CD4-positive, alpha-beta T cell (primary cell): ENCODE results near the gene TCFL5. TPM values are rescaled to one million over a fixed set of nuclear protein-coding genes. Genes with fewer than 3 reads are reported as not detected.

Source experiments
- ATAC-seq: fragments of 200-7000 bp; cut with Tn5 transposase; one replicate; pipeline ENCODE4 v1.10.0; 2022; ENCODE audit warnings: mild to moderate bottlenecking; ENCODE audit not compliant: poor library complexity
- CTCF ChIA-PET: fragments of 350-600 bp; sonication (Branson Sonifier 250); formaldehyde crosslinking; loops from one replicate; lab custom pipeline; 2021; ENCODE audit warnings: antibody characterized with exemption, inconsistent platforms; lab: Charles Lee
- POLR2A ChIA-PET: fragments of 350-600 bp; sonication (Branson Sonifier 250); formaldehyde crosslinking; loops from one replicate; lab custom pipeline; 2021; ENCODE audit warnings: antibody characterized with exemption, inconsistent platforms; lab: Charles Lee
- DNase-seq, 14 experiments: peaks; one replicate each; pipeline ENCODE4 v3.0.0-alpha.2; 2013 to 2020; ENCODE audit warnings: mixed read lengths in 2 of 14
- H3K27ac ChIP-seq, 2 donors: one replicate each; pipeline versions ENCODE4 v1.5.1 to v1.7.0; 2013; ENCODE audit warnings: low read length in 2 of 2, low read depth in 1 of 2, mild to moderate bottlenecking in 1 of 2
- H3K27me3 ChIP-seq, 2 experiments: 1 replicate in 1 of 2; 2 replicates in 1 of 2; pipeline versions ENCODE4 v1.6.1 to v1.7.0; 2013; ENCODE audit warnings: low read length in 2 of 2, control low read depth in 1 of 2, mild to moderate bottlenecking in 1 of 2, moderate library complexity in 1 of 2; ENCODE audit not compliant: insufficient read depth in 2 of 2, control insufficient read depth in 1 of 2
- H3K36me3 ChIP-seq: one replicate; pipeline ENCODE4 v1.6.1; 2013; ENCODE audit warnings: low read length, control low read depth; ENCODE audit not compliant: insufficient read depth
- H3K4me1 ChIP-seq: one replicate; pipeline ENCODE4 v1.6.1; 2013; ENCODE audit warnings: low read length, control low read depth; ENCODE audit not compliant: insufficient read depth
- H3K4me3 ChIP-seq: one replicate; pipeline ENCODE4 v1.5.1; 2013; ENCODE audit warnings: mild to moderate bottlenecking, low read length, moderate library complexity
- H3K9me3 ChIP-seq, 2 experiments: 1 replicate in 1 of 2; 2 replicates in 1 of 2; pipeline versions ENCODE4 v1.6.1 to v1.7.0; 2013; ENCODE audit warnings: low read length in 2 of 2, mild to moderate bottlenecking in 2 of 2, control low read depth in 1 of 2, moderate library complexity in 1 of 2; ENCODE audit not compliant: control insufficient read depth in 1 of 2, insufficient read depth in 1 of 2
- H3K27ac Mint-ChIP-seq: one replicate; pipeline ENCODE4 v1.8.0; 2020; ENCODE audit warnings: mixed read lengths
- H3K27me3 Mint-ChIP-seq: one replicate; pipeline ENCODE4 v1.8.0; 2021; ENCODE audit warnings: mixed read lengths
- H3K36me3 Mint-ChIP-seq: one replicate; pipeline ENCODE4 v1.8.0; 2021; ENCODE audit warnings: low read depth, mixed read lengths
- H3K4me1 Mint-ChIP-seq: one replicate; pipeline ENCODE4 v1.8.0; 2021; ENCODE audit warnings: low read depth, mixed read lengths
- H3K4me3 Mint-ChIP-seq: one replicate; pipeline ENCODE4 v1.8.0; 2020; ENCODE audit warnings: mild to moderate bottlenecking, mixed read lengths
- H3K9me3 Mint-ChIP-seq: one replicate; pipeline ENCODE4 v1.8.0; 2020; ENCODE audit warnings: mixed read lengths
- intact Hi-C, 2 experiments: fragments of 100-400 bp; cut with DNase I in 1 of 2; cut with micrococcal nuclease in 1 of 2; formaldehyde crosslinking; loops; one replicate each; pipeline versions ENCODE4 v1.15.1 to v1.9.0; 2023 to 2025; cut with DNase I, micrococcal nuclease
- total RNA-seq, 174 experiments: library from RNA in 2 of 174; stranded (reverse) in 2 of 174; gene quantifications; one replicate each; pipeline ENCODE4 v1.2.3 and lab custom pipeline; 2021 to 2026
- TF ChIP-seq, protein P1 (sequence below): fragments of 200-600 bp; IDR thresholded peaks from one replicate; pipeline ENCODE4 v1.8.0; 2022; ENCODE audit warnings: antibody characterized with exemption, mild to moderate bottlenecking

Gene TCFL5
- total RNA-seq, 2 experiments from 2014 or later: 5.9 to 6.3 TPM

DNA sequence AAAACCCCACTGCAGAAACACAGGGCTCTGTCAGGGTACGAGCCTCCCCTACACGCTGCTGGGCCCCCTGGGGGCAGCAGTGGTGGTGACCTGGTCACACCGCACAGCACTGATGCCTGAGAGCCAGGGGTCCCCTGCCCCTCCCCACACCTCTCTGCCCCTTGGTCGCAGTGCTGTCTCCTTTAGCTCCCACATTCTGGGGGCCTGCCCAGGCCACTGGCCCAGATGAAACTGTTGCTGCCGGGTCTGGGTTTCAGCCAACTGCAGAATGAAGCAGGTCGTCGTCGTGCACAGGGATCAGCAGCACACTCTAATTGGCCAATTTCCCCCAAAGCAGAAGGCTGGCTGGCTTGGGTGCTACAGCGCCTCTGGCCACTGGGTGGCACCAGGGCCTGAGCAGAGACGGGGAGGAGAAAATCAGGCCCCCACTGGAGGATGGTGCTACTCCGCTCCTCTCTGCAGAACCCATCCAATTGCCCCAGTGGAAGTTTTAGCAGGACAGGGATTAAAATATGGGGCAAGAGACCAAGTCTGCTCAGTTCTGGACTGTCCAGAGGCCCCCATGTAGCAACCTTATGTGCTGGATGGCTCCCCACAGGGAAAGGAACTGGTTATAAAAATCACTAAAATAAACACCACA, 38.5 kb upstream of the TCFL5 start:
- Mint-ChIP-seq H3K27ac (peak overlapping the region; percentile 92), H3K9me3 (no peaks in the 10 kb centered on the region), H3K27me3 (no peaks in the 10 kb centered on the region), H3K36me3 (peaks cover 77% of the 10 kb centered on the region), H3K4me1 (peaks cover 40% of the 10 kb centered on the region), H3K4me3 (peak overlapping the region; percentile 71)
- Histone ChIP-seq H3K27ac (peak overlapping the region; percentile 8 to 47), H3K27me3 (no peaks in the 10 kb centered on the region), H3K4me3 (no peak overlapping the region), H3K9me3 (no peaks in the 10 kb centered on the region), H3K36me3 (peaks cover 53% of the 10 kb centered on the region), H3K4me1 (peaks cover 29% of the 10 kb centered on the region)
- CTCF ChIA-PET: interaction anchor here (0.9 to 4.8 kb wide), 10 partner anchors 8 to 109 kb away, joined by 3 to 38 read pairs (median 6); partner anchors contain the start of gene DIDO1
- POLR2A ChIA-PET: interaction anchor here (1.0 to 3.4 kb wide), 9 partner anchors 10 to 109 kb away, joined by 3 to 14 read pairs (median 3); no protein-coding TSS in a partner anchor
- DNase-seq (peak; percentile 63 to 89 (median 76)), ATAC-seq (peak; percentile 89)
- intact Hi-C loops: loop anchor here (1.0 to 5.0 kb wide), 4 partner anchors 18 to 109 kb away; partner anchors contain the start of gene GID8 (in 2 of the 2)
- TF ChIP-seq, protein P1, sequence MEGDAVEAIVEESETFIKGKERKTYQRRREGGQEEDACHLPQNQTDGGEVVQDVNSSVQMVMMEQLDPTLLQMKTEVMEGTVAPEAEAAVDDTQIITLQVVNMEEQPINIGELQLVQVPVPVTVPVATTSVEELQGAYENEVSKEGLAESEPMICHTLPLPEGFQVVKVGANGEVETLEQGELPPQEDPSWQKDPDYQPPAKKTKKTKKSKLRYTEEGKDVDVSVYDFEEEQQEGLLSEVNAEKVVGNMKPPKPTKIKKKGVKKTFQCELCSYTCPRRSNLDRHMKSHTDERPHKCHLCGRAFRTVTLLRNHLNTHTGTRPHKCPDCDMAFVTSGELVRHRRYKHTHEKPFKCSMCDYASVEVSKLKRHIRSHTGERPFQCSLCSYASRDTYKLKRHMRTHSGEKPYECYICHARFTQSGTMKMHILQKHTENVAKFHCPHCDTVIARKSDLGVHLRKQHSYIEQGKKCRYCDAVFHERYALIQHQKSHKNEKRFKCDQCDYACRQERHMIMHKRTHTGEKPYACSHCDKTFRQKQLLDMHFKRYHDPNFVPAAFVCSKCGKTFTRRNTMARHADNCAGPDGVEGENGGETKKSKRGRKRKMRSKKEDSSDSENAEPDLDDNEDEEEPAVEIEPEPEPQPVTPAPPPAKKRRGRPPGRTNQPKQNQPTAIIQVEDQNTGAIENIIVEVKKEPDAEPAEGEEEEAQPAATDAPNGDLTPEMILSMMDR: peak; percentile 96

GRCh38 chr20:62899633-62900051, 38.0 kb upstream of the TCFL5 start:
- Histone ChIP-seq H3K4me3 (no peak overlapping the region), H3K27ac (no peak overlapping the region), H3K36me3 (peaks cover 53% of the 10 kb centered on the region), H3K9me3 (no peaks in the 10 kb centered on the region), H3K27me3 (no peaks in the 10 kb centered on the region), H3K4me1 (peaks cover 29% of the 10 kb centered on the region)
- ChIA-PET CTCF (interaction anchor here (0.9 to 4.8 kb wide), 7 partner anchors 8 to 109 kb away, joined by 3 to 38 read pairs (median 10); partner anchors contain the start of gene DIDO1), POLR2A (interaction anchor here (1.0 to 3.4 kb wide), 8 partner anchors 10 to 109 kb away, joined by 3 to 14 read pairs (median 3); no protein-coding TSS in a partner anchor)
- ATAC-seq (no peak), DNase-seq (no peak)
- intact Hi-C loops: loop anchor here (1.0 to 5.0 kb wide), 4 partner anchors 19 to 110 kb away; partner anchors contain the start of gene GID8 (in 2 of the 2)
- Mint-ChIP-seq H3K36me3 (peaks cover 77% of the 10 kb centered on the region), H3K9me3 (no peaks in the 10 kb centered on the region), H3K27ac (peak overlapping the region; percentile 92), H3K4me1 (peaks cover 40% of the 10 kb centered on the region), H3K4me3 (no peak overlapping the region), H3K27me3 (no peaks in the 10 kb centered on the region)
- TF ChIP-seq, protein P1: no peak

GRCh38 chr20:62898970-62899632, 37.5 kb upstream of the TCFL5 start:
- Mint-ChIP-seq H3K36me3 (peaks cover 77% of the 10 kb centered on the region), H3K27me3 (no peaks in the 10 kb centered on the region), H3K4me1 (peaks cover 40% of the 10 kb centered on the region), H3K4me3 (peak overlapping the region; percentile 1), H3K9me3 (no peaks in the 10 kb centered on the region), H3K27ac (peak overlapping the region; percentile 92)
- no peak overlapping the region for H3K4me3 ChIP-seq
- no peaks in the 10 kb centered on the region for H3K27me3 ChIP-seq
- H3K9me3 ChIP-seq: no peaks in the 10 kb centered on the region
- DNase-seq (peak in 3 of 14 experiments; percentile 28 to 38 (median 31)), ATAC-seq (no peak)
- ChIA-PET CTCF (interaction anchor here (1.2 to 4.8 kb wide), 6 partner anchors 9 to 110 kb away, joined by 3 to 38 read pairs (median 12); partner anchors contain the start of gene DIDO1), POLR2A (interaction anchor here (1.0 to 3.4 kb wide), 8 partner anchors 9 to 110 kb away, joined by 3 to 14 read pairs (median 3); no protein-coding TSS in a partner anchor)
- intact Hi-C loops: no loop called here
- peaks cover 30% of the 10 kb centered on the region for H3K4me1 ChIP-seq
- peaks cover 55% of the 10 kb centered on the region for H3K36me3 ChIP-seq
- TF ChIP-seq, protein P1: no peak
- no peak overlapping the region for H3K27ac ChIP-seq
